ENCODE measurements around the gene MAP4K3.

- TF ChIP-seq CTCF (IDR thresholded peaks at IDR 0.05), result no peak
- TF ChIP-seq, protein P1, sequence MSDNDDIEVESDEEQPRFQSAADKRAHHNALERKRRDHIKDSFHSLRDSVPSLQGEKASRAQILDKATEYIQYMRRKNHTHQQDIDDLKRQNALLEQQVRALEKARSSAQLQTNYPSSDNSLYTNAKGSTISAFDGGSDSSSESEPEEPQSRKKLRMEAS (IDR thresholded peaks at IDR 0.05), result no peak
- TF ChIP-seq POLR2A (IDR thresholded peaks at IDR 0.05; ENCODE audit: low read length), result no peak
- no peak for TF ChIP-seq E2F6 (IDR thresholded peaks at IDR 0.05; ENCODE audit: borderline replicate concordance, low read depth)
- no peak for TF ChIP-seq RCOR1 (IDR thresholded peaks at IDR 0.05; ENCODE audit: low read depth, low read length)
These were observed 63.8 kb downstream of the MAP4K3 start for GRCh38 chr2:39373181-39373802.
